T-helper 1 cell treated with Interleukin-12 subunit alpha and Interleukin-12 subunit beta and Interleukin-4 antibody, amounts not matched to agents 30 ng/mL and 1 ng/mL, for 36 hours (primary cell): ENCODE results near the gene ALPK3. TPM values are rescaled to one million over a fixed set of nuclear protein-coding genes. Genes with fewer than 3 reads are reported as not detected.

Experiments used
- intact Hi-C: fragments of 100-400 bp; cut with micrococcal nuclease; formaldehyde crosslinking; loops from one replicate; pipeline ENCODE4 v1.15.1; 2024
- total RNA-seq: library from RNA; stranded (reverse); gene quantifications from 2 replicates; pipeline ENCODE4 v1.2.3, GENCODE V29; 2022

The ALPK3 gene
- total RNA-seq, 1 donor from 2014 or later, result 0.29 TPM

GRCh38 chr15:84797212-84797611, 19.9 kb upstream of the ALPK3 start:
- intact Hi-C loops, result no loop called here

DNA sequence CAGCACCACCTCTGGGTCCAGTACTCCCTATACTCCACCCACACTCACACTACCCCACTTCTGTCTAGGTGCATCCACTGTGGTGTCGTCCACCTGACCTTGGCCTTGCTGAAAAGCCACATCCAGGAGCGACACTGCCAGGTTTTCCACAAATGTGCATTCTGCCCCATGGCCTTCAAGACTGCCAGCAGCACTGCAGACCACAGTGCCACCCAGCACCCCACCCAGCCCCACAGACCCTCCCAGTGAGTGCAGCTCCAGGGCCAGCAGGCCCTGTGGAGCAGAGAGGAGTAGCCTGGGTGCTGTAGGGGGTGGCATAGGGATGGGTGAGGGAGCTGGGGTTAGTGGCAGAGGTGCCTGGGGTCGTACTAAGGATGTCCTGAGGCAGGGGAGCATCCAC, 19.4 kb upstream of the ALPK3 start:
- intact Hi-C loops, result no loop called here

DNA sequence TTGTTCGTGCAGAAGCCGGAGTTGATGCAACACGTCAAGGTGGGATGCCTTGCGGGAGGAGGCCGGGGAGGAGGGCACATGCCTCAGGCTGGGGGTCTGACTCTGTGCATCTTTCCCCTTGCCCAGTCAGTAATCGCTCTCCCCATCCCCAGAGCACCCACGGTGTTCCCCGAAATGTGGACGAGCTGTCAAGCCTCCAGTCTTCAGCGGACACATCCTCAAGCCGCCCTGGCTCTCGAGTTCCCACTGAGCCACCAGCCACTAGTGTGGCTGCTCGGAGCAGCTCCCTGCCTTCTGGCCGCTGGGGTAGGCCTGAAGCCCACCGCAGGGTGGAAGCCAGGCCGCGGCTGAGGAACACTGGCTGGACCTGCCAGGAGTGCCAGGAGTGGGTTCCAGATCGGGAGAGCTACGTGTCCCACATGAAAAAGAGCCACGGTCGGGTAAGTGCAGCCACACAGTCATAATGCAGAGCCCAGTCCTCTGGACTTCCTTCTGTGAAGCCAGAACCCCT, 18.7 kb upstream of the ALPK3 start:
- intact Hi-C loops, result no loop called here

- intact Hi-C loops, result no loop called here
Observed at GRCh38 chr15:84799511-84800187, 17.5 kb upstream of the ALPK3 start.

- intact Hi-C loops, result no loop called here
Observed at GRCh38 chr15:84800365-84800806, 16.8 kb upstream of the ALPK3 start.

DNA sequence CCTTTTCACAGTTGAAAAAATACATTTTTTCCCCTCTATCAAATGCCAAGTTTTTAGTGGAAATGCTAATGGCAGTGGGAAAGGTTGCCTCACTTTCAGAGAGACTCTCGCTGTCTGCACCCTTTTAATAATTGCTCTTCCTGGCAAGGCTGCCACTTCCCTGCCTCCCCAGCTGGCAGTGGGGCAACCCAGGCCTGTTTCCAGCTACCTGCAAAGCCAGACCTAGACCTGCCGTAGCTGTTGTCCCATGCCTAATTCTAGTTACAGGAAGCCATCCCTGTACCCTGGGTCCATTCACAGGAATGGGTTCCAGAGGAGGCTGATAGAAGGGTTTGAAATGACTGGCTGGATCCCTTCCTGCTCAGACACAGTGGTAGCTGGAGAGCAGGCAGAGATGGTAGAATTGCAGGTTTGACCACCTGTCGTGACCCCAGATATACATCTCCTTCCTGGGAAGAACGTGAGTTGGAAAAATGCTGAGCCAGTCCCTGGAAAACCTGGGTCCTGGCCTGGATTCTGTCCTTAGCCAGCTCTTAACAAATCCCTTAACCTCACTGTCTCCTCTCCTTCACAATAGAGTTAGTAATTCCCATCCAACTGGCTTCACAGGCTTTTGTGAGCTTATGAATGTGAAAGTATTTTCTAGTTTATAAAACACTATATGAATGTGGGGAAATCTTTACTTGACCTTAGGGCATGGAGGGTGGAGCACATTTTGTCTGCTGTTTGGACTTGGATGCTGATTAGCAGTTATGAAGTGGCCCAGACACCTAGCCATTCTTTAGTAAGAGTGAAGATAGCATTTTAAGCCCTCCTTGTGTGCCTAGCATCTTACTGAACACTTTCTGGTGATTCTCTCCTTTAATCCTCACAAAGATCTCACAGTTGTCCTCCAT, 12.9 kb upstream of the ALPK3 start:
- intact Hi-C loops, result no loop called here

- intact Hi-C loops, result no loop called here
Observed at GRCh38 chr15:84805221-84805620, 11.9 kb upstream of the ALPK3 start.

- intact Hi-C loops, result no loop called here
Observed at GRCh38 chr15:84807228-84807627, 9.9 kb upstream of the ALPK3 start.

DNA sequence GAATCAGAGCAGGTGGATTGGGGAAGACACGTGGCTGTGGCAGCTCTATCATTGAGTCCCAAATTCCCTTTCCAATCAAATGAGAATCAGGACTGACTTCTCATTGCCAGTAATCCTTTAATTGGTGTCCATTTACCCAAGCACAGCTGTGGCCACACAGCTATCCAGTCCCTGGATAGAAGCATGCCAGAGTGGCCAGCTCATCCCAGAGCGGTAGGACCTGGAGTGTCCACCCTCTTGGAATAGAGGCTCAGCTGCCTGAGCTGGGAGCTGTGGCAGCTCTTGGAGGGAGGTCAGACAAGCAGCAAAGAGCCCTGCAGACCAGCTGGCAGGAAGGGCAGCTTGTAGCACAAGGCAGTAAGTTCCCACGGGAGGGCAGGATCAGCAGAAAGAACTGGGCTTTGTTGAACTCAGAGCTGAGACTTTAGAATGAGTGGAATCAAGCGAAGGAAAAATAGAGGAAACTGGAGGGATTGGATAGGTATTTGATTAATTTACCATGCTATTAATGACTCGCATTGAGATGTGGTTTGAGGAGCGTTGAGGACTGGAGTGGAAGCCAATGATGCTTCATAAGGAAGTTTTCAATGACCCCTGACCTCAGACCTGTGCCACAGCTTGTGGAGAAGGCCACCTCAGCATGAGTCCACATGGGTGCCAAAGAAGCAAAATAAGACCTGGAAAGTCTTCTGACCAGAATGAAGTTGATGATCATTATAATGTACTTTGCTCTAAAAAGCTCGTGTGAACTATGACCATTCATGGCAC, 6.9 kb upstream of the ALPK3 start:
- intact Hi-C loops, result no loop called here

DNA sequence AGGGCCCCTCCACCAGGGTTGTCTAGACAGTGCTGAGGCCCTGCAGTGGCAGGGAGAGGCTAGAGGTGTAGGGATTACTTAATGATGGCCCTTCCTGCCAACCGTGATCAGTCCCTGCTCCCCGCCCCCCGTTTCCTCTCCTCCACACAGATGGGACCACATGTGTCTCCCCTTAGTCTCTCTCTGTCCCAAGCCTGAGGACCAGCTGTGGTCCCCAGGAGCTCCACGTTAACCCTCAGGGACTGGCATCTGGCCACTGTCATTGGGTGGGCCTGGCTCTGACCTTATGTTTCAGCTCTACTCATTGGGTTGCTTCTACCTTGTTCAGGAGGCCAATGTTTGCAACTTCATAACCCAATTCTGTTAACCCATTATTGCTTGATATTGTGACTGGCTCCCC, 6.0 kb upstream of the ALPK3 start:
- intact Hi-C loops, result no loop called here

GRCh38 chr15:84811828-84812227, 5.3 kb upstream of the ALPK3 start:
- intact Hi-C loops, result no loop called here

GRCh38 chr15:84812842-84813241, 4.3 kb upstream of the ALPK3 start:
- intact Hi-C loops, result no loop called here

GRCh38 chr15:84813435-84813834, 3.7 kb upstream of the ALPK3 start:
- intact Hi-C loops, result no loop called here

DNA sequence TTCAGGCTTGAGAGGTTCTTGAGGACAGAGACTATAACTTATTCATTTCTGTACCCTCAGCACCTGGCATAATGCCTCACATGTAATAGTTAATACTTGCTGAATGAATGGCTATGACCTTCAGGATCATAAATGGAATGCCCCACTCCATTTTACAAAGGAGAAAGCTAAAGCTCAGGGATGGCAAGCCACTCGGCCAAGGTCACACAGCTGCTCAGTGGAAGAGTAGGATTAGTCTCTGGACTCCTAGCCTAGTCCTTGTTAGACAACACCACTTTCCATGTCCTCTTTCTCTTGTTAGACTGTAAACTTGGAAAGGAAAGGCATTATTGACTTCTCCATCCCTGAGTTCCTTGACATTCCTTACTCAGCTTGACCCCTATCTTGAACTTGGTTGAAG, 3.2 kb upstream of the ALPK3 start:
- intact Hi-C loops, result no loop called here

DNA sequence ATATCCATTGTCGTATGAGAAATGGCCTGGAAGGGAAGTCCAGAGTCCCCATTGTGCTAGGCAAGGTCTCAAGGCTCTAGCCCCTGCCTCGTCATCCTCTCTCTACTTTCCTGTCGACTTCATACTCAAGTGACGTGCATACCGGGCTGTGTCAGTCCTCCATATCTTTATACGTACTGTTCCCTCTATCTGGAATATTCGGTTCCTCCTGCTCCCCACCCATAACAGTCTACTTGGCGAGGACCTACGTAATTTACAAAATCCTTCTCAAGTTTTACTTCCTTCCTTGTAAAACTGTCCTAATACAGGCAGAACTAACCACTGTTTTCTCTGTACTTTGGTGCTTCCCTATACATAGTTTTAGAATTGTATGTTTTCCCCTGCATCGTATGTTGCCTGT, 2.2 kb upstream of the ALPK3 start:
- intact Hi-C loops, result no loop called here

DNA sequence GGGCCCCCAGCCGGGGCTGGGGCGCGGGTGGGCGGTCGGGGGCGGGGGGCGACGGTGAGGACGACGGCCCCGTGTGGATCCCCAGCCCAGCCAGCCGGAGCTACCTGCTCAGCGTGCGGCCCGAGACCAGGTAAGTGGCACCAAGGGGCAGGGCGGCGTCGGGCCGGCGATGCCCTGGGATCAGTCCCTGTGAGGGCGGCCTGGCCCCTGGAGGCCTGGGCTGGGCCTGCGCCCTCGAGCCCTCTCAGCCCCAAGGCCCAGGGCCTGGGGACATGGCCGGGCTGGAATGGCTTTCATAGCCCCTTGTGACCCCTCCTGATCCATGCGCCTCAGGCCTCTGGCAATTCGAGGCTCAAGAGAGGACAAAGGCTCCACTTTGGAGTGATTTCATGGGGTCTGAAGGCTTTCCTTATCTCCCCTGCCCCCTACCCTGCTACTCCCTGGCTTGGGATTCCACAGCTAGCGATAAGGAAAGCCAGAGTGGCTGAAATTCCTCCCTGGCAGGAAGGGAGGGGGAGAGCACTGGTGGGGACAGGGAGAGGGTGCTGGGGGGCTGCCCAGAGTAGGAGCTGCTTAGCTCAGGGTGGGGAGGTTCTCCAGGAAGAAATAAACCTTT, 418 bp downstream of the ALPK3 start:
- intact Hi-C loops, result no loop called here

- intact Hi-C loops, result no loop called here
Observed at GRCh38 chr15:84818261-84819131, 1.3 kb downstream of the ALPK3 start.

DNA sequence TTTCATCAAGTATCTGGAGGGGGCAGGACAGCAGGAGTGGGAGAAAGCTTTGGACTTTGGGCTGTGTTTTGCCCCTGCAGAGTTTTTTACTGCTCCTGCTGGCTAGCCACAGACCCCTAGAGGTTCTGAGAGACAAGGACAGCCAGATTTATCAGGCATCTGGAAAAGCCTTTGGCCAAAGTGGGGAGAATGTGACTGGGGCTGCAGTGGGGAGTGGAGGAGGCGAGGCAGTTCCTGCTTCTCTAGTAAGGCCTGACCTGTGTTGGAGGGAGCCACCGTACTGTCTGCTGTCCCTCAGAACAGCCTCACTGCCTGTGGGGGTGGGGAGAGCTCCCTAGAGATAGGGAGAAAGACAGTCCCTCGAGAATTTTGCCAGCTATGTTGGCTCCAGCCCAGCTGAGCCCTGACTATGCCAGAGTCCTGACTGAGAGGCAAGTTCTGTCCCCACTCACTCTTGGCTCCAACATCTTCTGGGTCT, 2.2 kb downstream of the ALPK3 start:
- intact Hi-C loops, result no loop called here

DNA sequence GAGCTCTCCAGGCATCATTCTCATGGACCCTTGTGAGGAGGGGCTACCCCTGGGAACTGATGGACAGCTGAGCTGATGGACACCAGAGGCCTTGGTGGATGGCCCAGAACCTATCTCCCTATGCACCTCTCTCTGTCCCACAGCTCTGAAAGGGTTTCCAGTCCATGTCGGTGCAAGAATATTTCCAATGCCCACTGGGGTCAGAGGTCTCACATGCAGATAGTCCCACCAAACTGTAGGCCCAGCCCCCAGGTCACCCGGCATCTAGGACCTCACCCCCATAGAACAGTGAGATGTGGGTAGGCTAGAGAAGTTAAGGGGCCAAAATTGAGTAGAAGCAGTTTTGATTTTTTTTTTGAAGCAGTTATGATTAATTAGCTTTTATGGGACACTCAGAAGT, 2.6 kb downstream of the ALPK3 start:
- intact Hi-C loops, result no loop called here

DNA sequence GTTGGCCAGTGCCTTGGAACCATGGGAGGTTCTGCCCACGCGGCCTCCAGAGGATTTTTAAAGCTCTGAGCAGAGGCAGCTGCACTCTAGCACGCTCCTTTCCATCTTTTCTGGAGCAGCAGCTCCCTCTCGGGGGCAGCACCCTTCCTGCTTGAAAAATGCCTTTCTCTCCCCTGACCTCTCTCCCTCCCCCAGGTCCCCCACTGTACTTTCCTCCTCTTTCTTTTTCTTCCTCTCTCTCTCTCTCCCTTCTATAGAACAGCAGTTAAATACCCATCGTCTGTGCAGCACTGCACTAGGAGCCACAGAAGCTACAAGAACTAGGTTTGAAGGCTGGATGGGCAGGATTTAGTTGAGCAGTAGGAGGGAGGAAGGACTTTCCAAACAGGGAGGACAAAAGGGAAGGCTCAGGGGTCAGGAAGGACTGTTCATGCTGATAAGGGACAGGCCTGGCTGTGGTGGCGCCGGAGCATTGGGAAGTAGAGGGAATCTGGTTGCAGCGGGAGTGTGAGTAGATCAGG, 4.4 kb downstream of the ALPK3 start:
- intact Hi-C loops, result no loop called here
